GM12878 (cell line): Measurements from ENCODE around the gene C14orf93. TPM values are rescaled to one million over a fixed set of nuclear protein-coding genes. Genes with fewer than 3 reads are reported as not detected.

Experiments
- ATAC-seq: fragments of 200-7000 bp; cut with Tn5 transposase; 3 replicates; pipeline ENCODE4 v1.9.1; 2020; ENCODE audit warnings: mild to moderate bottlenecking, moderate library complexity
- BruUV-seq: library from RNA; stranded (reverse); fragments of 400-500 nt; replicated peaks from 2 replicates; lab custom pipeline; 2021; lab: Mats Ljungman, UMichigan
- CTCF ChIA-PET: fragments of 300-600 bp; sonication (Branson Sonifier 250); formaldehyde crosslinking; extraction: SDS; loops from one replicate; lab custom pipeline; 2021; ENCODE audit warnings: inconsistent platforms; lab: Yijun Ruan, JAX
- POLR2A ChIA-PET: fragments of 350-600 bp; formaldehyde crosslinking; extraction: SDS; loops from one replicate; lab custom pipeline; 2021; ENCODE audit warnings: inconsistent platforms; lab: Charles Lee
- RAD21 ChIA-PET: fragments of 300-600 bp; sonication (Branson Sonifier 250); formaldehyde crosslinking; loops from one replicate; lab custom pipeline; 2023; ENCODE audit warnings: antibody characterized with exemption; ENCODE audit not compliant: unreplicated experiment; lab: Charles Lee
- SMC1A ChIA-PET: fragments of 300-600 bp; sonication (Branson Sonifier 250); formaldehyde crosslinking; loops from one replicate; lab custom pipeline; 2023; ENCODE audit not compliant: unreplicated experiment, uncharacterized antibody; lab: Charles Lee
- DNase-seq: peaks from one replicate; pipeline ENCODE4 v3.0.0-alpha.2; 2011; ENCODE audit warnings: low read depth, low spot score
- FAIRE-seq: peaks from 3 replicates; lab custom pipeline; 2011; peaks lifted over from hg19 to GRCh38; lab: Jason Lieb, UNC
- H2AFZ ChIP-seq: 2 replicates; pipeline ENCODE4 v1.6.0; 2011; ENCODE audit warnings: low read depth, low read length, control low read depth; ENCODE audit not compliant: control insufficient read depth
- H3K27ac ChIP-seq: 2 replicates; pipeline ENCODE4 v1.5.1; 2011; ENCODE audit warnings: control low read depth; ENCODE audit not compliant: control insufficient read depth, insufficient read depth
- H3K27me3 ChIP-seq, 2 experiments: replicated peaks in 1 of 2; 2 replicates each; pipeline versions ENCODE4 v1.6.0 to v1.6.1; 2011; ENCODE audit warnings: low read length in 1 of 2; ENCODE audit not compliant: control insufficient read depth in 2 of 2, insufficient read depth in 2 of 2
- H3K36me3 ChIP-seq, 2 experiments: 2 replicates each; pipeline ENCODE4 v1.5.1; 2011; ENCODE audit warnings: low read length in 1 of 2; ENCODE audit not compliant: control insufficient read depth in 2 of 2, insufficient read depth in 2 of 2
- H3K4me1 ChIP-seq: 2 replicates; pipeline ENCODE4 v1.6.1; 2011; ENCODE audit warnings: mild to moderate bottlenecking, low read length, moderate library complexity, mixed read lengths; ENCODE audit not compliant: control insufficient read depth, insufficient read depth
- H3K4me2 ChIP-seq: 2 replicates; pipeline ENCODE4 v1.6.0; 2011; ENCODE audit warnings: control low read depth; ENCODE audit not compliant: control insufficient read depth, insufficient read depth
- H3K4me3 ChIP-seq: fragments of 200-600 bp; sonication (generic); 2 replicates; pipeline ENCODE4 v1.5.1; 2016
- H3K79me2 ChIP-seq: 2 replicates; pipeline ENCODE4 v1.6.0; 2011; ENCODE audit warnings: low read length; ENCODE audit not compliant: control insufficient read depth, insufficient read depth
- H3K9ac ChIP-seq: 2 replicates; pipeline ENCODE4 v1.8.0; 2011; ENCODE audit warnings: low read length, control low read depth, mixed read lengths; ENCODE audit not compliant: control insufficient read depth, insufficient read depth
- H3K9me3 ChIP-seq: replicated peaks from 3 replicates; pipeline ENCODE4 v1.5.1; 2011; ENCODE audit warnings: mild to moderate bottlenecking, low read length; ENCODE audit not compliant: control insufficient read depth, insufficient read depth
- H4K20me1 ChIP-seq: 2 replicates; pipeline ENCODE4 v1.6.0; 2011; ENCODE audit not compliant: control insufficient read depth, insufficient read depth
- BHLHE40 ChIP-seq, 2 experiments: fragments of 450-650 bp in 1 of 2; IDR thresholded peaks; 2 replicates each; pipeline ENCODE4 v1.6.1; 2011 to 2017; ENCODE audit warnings: low read depth in 2 of 2, borderline replicate concordance in 1 of 2, improper control_type of control experiment in 1 of 2, low read length in 1 of 2, mild to moderate bottlenecking in 1 of 2
- CREM ChIP-seq: IDR thresholded peaks from 2 replicates; pipeline ENCODE4 v1.6.1; 2014; ENCODE audit warnings: antibody characterized with exemption, low read depth
- GABPA ChIP-seq: IDR thresholded peaks from 2 replicates; pipeline ENCODE4 v1.6.1; 2014; ENCODE audit warnings: antibody characterized with exemption, low read depth, mild to moderate bottlenecking, inconsistent platforms
- NFIC ChIP-seq: IDR thresholded peaks from 2 replicates; pipeline ENCODE4 v1.6.1; 2012; ENCODE audit warnings: low read depth, mild to moderate bottlenecking, inconsistent platforms, low read length, moderate library complexity
- NFYB ChIP-seq: IDR thresholded peaks from 2 replicates; pipeline ENCODE4 v1.6.1; 2011; ENCODE audit warnings: low read depth, mild to moderate bottlenecking, low read length, improper control_type of control experiment, moderate library complexity; ENCODE audit not compliant: insufficient read depth
- RUNX3 ChIP-seq: IDR thresholded peaks from 2 replicates; pipeline ENCODE4 v1.6.1; 2012; ENCODE audit warnings: low read length, inconsistent platforms
- TARDBP ChIP-seq: IDR thresholded peaks from 2 replicates; pipeline ENCODE4 v1.6.1; 2016; ENCODE audit warnings: borderline replicate concordance
- ZNF384 ChIP-seq: IDR thresholded peaks from 2 replicates; pipeline ENCODE4 v1.6.1; 2012; ENCODE audit warnings: low read depth, mild to moderate bottlenecking, low read length, improper control_type of control experiment, borderline replicate concordance
- WGBS: methylation state at CpG from one replicate; pipeline ENCODE4 v1.1.6; 2016; ENCODE audit warnings: low lambda C conversion rate; ENCODE audit not compliant: insufficient replicate concordance, insufficient coverage; ENCODE audit errors: missing lambda C conversion rate; 5-methylcytosine and 5-hydroxymethylcytosine counted together
- in situ Hi-C: fragments of 300-500 bp; cut with MboI; formaldehyde crosslinking; loops from 9 replicates; pipeline ENCODE4 v1.14.3; 2018; ENCODE audit warnings: mixed read lengths
- intact Hi-C: fragments of 100-400 bp; cut with micrococcal nuclease; formaldehyde crosslinking; loops from one replicate; pipeline ENCODE4 v1.14.2; 2022; ENCODE audit not compliant: unreplicated experiment
- polyA plus RNA-seq, 11 experiments: library from polyadenylated mRNA; depleted of rRNA in 4 of 11; unstranded in 6 of 11; stranded (reverse) in 5 of 11; fragments of >200 nt; fragmentation: Nextera tagmentation in 4 of 11; fragmentation: Illumina TruSeq in 1 of 11; extraction: Ambion mirVana in 4 of 11; extraction: Trizol in 1 of 11; gene quantifications; 1 replicate in 1 of 11; 2 replicates in 10 of 11; pipeline versions ENCODE4 v1.2.1 to v1.2.3, GENCODE V29; 2011 to 2016; ENCODE audit warnings: inconsistent platforms in 2 of 11, missing spikeins in 2 of 11, low read depth in 1 of 11
- total RNA-seq, 4 experiments: library from RNA; depleted of rRNA in 3 of 4; stranded (reverse); fragments of >200 nt in 3 of 4; fragmentation: Illumina TruSeq in 1 of 4; extraction: Trizol in 1 of 4; gene quantifications; 2 replicates each; pipeline versions ENCODE4 v1.2.1 to v1.2.3, GENCODE V29; 2013 to 2021
- TF ChIP-seq, protein P1 (sequence below): fragments of 450-650 bp; IDR thresholded peaks from 2 replicates; pipeline ENCODE4 v1.6.1; 2017; ENCODE audit warnings: mild to moderate bottlenecking, moderate library complexity

Gene C14orf93
- total and polyA plus RNA-seq, 10 of the 15 experiments (the other 5 are each of a cell fraction or from before 2014, with no cell fraction given): 1.8 to 13.9 (median 10.2) TPM

GRCh38 chr14:23009483-23009938, 432 bp downstream of the C14orf93 start:
- intact Hi-C loops (no loop called here), in situ Hi-C loops (no loop called here)
- Histone ChIP-seq H3K4me3 (peak overlapping the region; percentile 76), H2AFZ (peak overlapping the region; percentile 53), H4K20me1 (no peaks in the 10 kb centered on the region), H3K4me2 (peak overlapping the region; percentile 98), H3K9ac (peak overlapping the region; percentile 84), H3K4me1 (peaks cover 21% of the 10 kb centered on the region), H3K79me2 (peaks cover 9% of the 10 kb centered on the region), H3K9me3 (no peaks in the 10 kb centered on the region), H3K27me3 (no peaks in the 10 kb centered on the region), H3K36me3 (no peaks in the 10 kb centered on the region), H3K27ac (peak overlapping the region; percentile 82)
- DNase-seq: no peak
- WGBS: 2% methylated on average over 8 of the region's 8 CpGs
- ChIA-PET POLR2A (interaction anchor here (1.2 to 3.2 kb wide), 2 partner anchors 24 to 49 kb away, joined by 3 to 15 read pairs; no protein-coding TSS in a partner anchor), RAD21 (interaction anchor here (1.1 to 3.0 kb wide), 3 partner anchors 23 to 91 kb away, joined by 3 to 10 read pairs (median 4); partner anchors contain the start of gene RBM23), CTCF (interaction anchor here (1.1 to 4.1 kb wide), 3 partner anchors 15 to 47 kb away, joined by 4 to 108 read pairs (median 85); partner anchors contain the start of gene CDH24), SMC1A (interaction anchor here (1.0 to 3.8 kb wide), 5 partner anchors 14 to 80 kb away, joined by 3 to 67 read pairs (median 6); partner anchors contain the start of genes PRMT5 and PSMB5)
- TSS peak; percentile 93 for BruUV-seq
- TF ChIP-seq GABPA: 0 out of 2 replicates have a peak, but pooled peaks have one; percentile 18
- 0 out of 2 replicates have a peak, but pooled peaks have one; percentile 53 for TF ChIP-seq NFIC
- no peak for TF ChIP-seq TARDBP
- TF ChIP-seq CREM: 0 out of 2 replicates have a peak, but pooled peaks have one; percentile 12
- FAIRE-seq: no peak
- ATAC-seq: no peak

- DNase-seq: no peak
- peak; percentile 60 to 84; a peak in 3 of 4 replicates for TF ChIP-seq BHLHE40 (IDR thresholded peaks at IDR 0.05; ENCODE audit: borderline replicate concordance in 1 of 2, low read depth in 2 of 2, low read length in 1 of 2)
- TF ChIP-seq NFYB: no peak
- TF ChIP-seq, protein P1, sequence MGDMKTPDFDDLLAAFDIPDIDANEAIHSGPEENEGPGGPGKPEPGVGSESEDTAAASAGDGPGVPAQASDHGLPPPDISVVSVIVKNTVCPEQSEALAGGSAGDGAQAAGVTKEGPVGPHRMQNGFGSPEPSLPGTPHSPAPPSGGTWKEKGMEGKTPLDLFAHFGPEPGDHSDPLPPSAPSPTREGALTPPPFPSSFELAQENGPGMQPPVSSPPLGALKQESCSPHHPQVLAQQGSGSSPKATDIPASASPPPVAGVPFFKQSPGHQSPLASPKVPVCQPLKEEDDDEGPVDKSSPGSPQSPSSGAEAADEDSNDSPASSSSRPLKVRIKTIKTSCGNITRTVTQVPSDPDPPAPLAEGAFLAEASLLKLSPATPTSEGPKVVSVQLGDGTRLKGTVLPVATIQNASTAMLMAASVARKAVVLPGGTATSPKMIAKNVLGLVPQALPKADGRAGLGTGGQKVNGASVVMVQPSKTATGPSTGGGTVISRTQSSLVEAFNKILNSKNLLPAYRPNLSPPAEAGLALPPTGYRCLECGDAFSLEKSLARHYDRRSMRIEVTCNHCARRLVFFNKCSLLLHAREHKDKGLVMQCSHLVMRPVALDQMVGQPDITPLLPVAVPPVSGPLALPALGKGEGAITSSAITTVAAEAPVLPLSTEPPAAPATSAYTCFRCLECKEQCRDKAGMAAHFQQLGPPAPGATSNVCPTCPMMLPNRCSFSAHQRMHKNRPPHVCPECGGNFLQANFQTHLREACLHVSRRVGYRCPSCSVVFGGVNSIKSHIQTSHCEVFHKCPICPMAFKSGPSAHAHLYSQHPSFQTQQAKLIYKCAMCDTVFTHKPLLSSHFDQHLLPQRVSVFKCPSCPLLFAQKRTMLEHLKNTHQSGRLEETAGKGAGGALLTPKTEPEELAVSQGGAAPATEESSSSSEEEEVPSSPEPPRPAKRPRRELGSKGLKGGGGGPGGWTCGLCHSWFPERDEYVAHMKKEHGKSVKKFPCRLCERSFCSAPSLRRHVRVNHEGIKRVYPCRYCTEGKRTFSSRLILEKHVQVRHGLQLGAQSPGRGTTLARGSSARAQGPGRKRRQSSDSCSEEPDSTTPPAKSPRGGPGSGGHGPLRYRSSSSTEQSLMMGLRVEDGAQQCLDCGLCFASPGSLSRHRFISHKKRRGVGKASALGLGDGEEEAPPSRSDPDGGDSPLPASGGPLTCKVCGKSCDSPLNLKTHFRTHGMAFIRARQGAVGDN: 0 out of 2 replicates have a peak, but pooled peaks have one; percentile 15
- no peak for TF ChIP-seq ZNF384
- TF ChIP-seq RUNX3: peak; percentile 64
- peak overlapping the region; percentile 98 for H3K4me2 ChIP-seq
- no peaks in the 10 kb centered on the region for H4K20me1 ChIP-seq
- peak; percentile 41 for FAIRE-seq
- SMC1A ChIA-PET: interaction anchor here (0.6 to 3.8 kb wide), 11 partner anchors 13 to 215 kb away, joined by 3 to 67 read pairs (median 5); partner anchors contain the start of genes ACIN1, C14orf119, CDH24 and PRMT5
- H3K4me1 ChIP-seq: peaks cover 21% of the 10 kb centered on the region
- H2AFZ ChIP-seq: peak overlapping the region; percentile 41
- H3K9ac ChIP-seq: peak overlapping the region; percentile 84; the same call in 1 of the 2 replicates
- H3K9me3 ChIP-seq: no peaks in the 10 kb centered on the region
- RAD21 ChIA-PET: interaction anchor here (0.8 to 3.0 kb wide), 6 partner anchors 14 to 90 kb away, joined by 3 to 10 read pairs (median 3); partner anchors contain the start of gene RBM23
- in situ Hi-C loops (no loop called here), intact Hi-C loops (no loop called here)
- no peaks in the 10 kb centered on the region for H3K27me3 ChIP-seq
- CTCF ChIA-PET: interaction anchor here (0.6 to 4.1 kb wide), 8 partner anchors 14 to 79 kb away, joined by 3 to 108 read pairs (median 12); partner anchors contain the start of genes CDH24 and PRMT5
- 0% methylated on average over 3 of the region's 3 CpGs for WGBS
- H3K4me3 ChIP-seq: peak overlapping the region; percentile 76
- H3K36me3 ChIP-seq: no peaks in the 10 kb centered on the region
- BruUV-seq: no TSS peak
- H3K27ac ChIP-seq: peak overlapping the region; percentile 82
- POLR2A ChIA-PET: interaction anchor here (0.5 to 3.2 kb wide), 5 partner anchors 17 to 49 kb away, joined by 3 to 15 read pairs (median 6); no protein-coding TSS in a partner anchor
- ATAC-seq: no peak
- peaks cover 9% of the 10 kb centered on the region for H3K79me2 ChIP-seq
These were observed 1.1 kb downstream of the C14orf93 start for GRCh38 chr14:23008831-23009230.
